Measurements from ENCODE around the gene HESX1.

The HESX1 gene

GRCh38 chr3:57161915-57162314 is 37.9 kb downstream of the HESX1 start:
- TF ChIP-seq CTCF (IDR thresholded peaks at IDR 0.05; ENCODE audit: low read depth, low read length): no peak
- H3K4me3 ChIP-seq (ENCODE audit: low read depth, low read length): no peak overlapping the region

GRCh38 chr3:57160765-57161538 is 38.8 kb downstream of the HESX1 start:
- H3K4me3 ChIP-seq (ENCODE audit: low read depth, low read length): no peak overlapping the region
- TF ChIP-seq CTCF (IDR thresholded peaks at IDR 0.05; ENCODE audit: low read depth, low read length): no peak

- TF ChIP-seq CTCF (IDR thresholded peaks at IDR 0.05; ENCODE audit: low read depth, low read length): no peak
- H3K4me3 ChIP-seq (ENCODE audit: low read depth, low read length): no peak overlapping the region
Measured at GRCh38 chr3:57160076-57160764, 39.6 kb downstream of the HESX1 start.

- TF ChIP-seq CTCF (IDR thresholded peaks at IDR 0.05; ENCODE audit: low read depth, low read length): no peak
- no peak overlapping the region for H3K4me3 ChIP-seq (ENCODE audit: low read depth, low read length)
Measured at GRCh38 chr3:57158813-57159738, 40.7 kb downstream of the HESX1 start.

- H3K4me3 ChIP-seq (ENCODE audit: low read depth, low read length): no peak overlapping the region
- no peak for TF ChIP-seq CTCF (IDR thresholded peaks at IDR 0.05; ENCODE audit: low read depth, low read length)
Measured at GRCh38 chr3:57158325-57158724, 41.5 kb downstream of the HESX1 start.

- TF ChIP-seq CTCF (IDR thresholded peaks at IDR 0.05; ENCODE audit: low read depth, low read length): no peak
- no peak overlapping the region for H3K4me3 ChIP-seq (ENCODE audit: low read depth, low read length)
Measured at GRCh38 chr3:57157545-57157944, 42.2 kb downstream of the HESX1 start.

Measured in WI38 (cell line).